HCT116 (cell line): ENCODE results near the gene ADAMTS13. TPM values are rescaled to one million over a fixed set of nuclear protein-coding genes. Genes with fewer than 3 reads are reported as not detected.

Source experiments
- ATAC-seq: fragments of 200-7000 bp; cut with Tn5 transposase; 2 replicates; pipeline ENCODE4 v1.9.1; 2020; ENCODE audit warnings: mild to moderate bottlenecking, moderate library complexity
- BruUV-seq: library from RNA; stranded (reverse); fragments of 400-500 nt; replicated peaks from 2 replicates; lab custom pipeline; 2021; lab: Mats Ljungman, UMichigan
- CTCF ChIA-PET: fragments of 300-600 bp; sonication (Branson Sonifier 250); formaldehyde crosslinking; loops from one replicate; lab custom pipeline; 2021; ENCODE audit warnings: antibody characterized with exemption; lab: Charles Lee
- POLR2A ChIA-PET: fragments of 300-600, 350-600 bp; sonication (Branson Sonifier 250); formaldehyde crosslinking; loops from one replicate; lab custom pipeline; 2021; ENCODE audit warnings: antibody characterized with exemption; lab: Charles Lee
- RAD21 ChIA-PET, 2 experiments: fragments of 300-600 bp; sonication (Branson Sonifier 250); formaldehyde crosslinking; loops; one replicate each; lab custom pipeline; 2023; ENCODE audit warnings: low total read pairs in 2 of 2; ENCODE audit not compliant: uncharacterized antibody in 2 of 2, unreplicated experiment in 2 of 2, low non-redundant PET in 1 of 2; lab: Charles Lee
- DNase-seq: peaks from one replicate; pipeline ENCODE4 v3.0.0-alpha.2; 2010; ENCODE audit warnings: low read depth, low spot score
- H2AFZ ChIP-seq: fragments of 200-600 bp; shearing (Covaris generic), sonication (generic); 2 replicates; pipeline ENCODE4 v1.6.1; 2017; ENCODE audit warnings: low read depth, mixed run types, mixed read lengths, antibody characterized with exemption, low read length; ENCODE audit not compliant: poor library complexity, severe bottlenecking
- H3K27ac ChIP-seq: 2 replicates; pipeline ENCODE4 v1.5.1; 2012; ENCODE audit warnings: low read depth, low read length
- H3K27me3 ChIP-seq: fragments of 200-600 bp; sonication (generic); 2 replicates; pipeline ENCODE4 v1.6.1; 2016; ENCODE audit warnings: mixed run types, low read length, mixed read lengths; ENCODE audit not compliant: insufficient read depth
- H3K36me3 ChIP-seq, 2 experiments: fragments of 200-500 bp in 1 of 2; fragments of 200-600 bp in 1 of 2; sonication (Bioruptor generic) in 1 of 2; sonication (generic) in 1 of 2; 2 replicates each; pipeline versions ENCODE4 v1.5.1 to v1.6.1; 2014 to 2016; ENCODE audit warnings: low read length in 2 of 2, inconsistent platforms in 1 of 2, mixed read lengths in 1 of 2, mixed run types in 1 of 2; ENCODE audit not compliant: insufficient read depth in 2 of 2, control insufficient read depth in 1 of 2
- H3K4me1 ChIP-seq, 2 experiments: fragments of 200-600 bp in 1 of 2; sonication (generic) in 1 of 2; 2 replicates each; pipeline versions ENCODE4 v1.5.1 to v1.6.1; 2012 to 2017; ENCODE audit warnings: low read length in 2 of 2, inconsistent platforms in 1 of 2, mild to moderate bottlenecking in 1 of 2, mixed read lengths in 1 of 2, mixed run types in 1 of 2, moderate library complexity in 1 of 2; ENCODE audit not compliant: insufficient read depth in 2 of 2, control insufficient read depth in 1 of 2
- H3K4me2 ChIP-seq: fragments of 200-600 bp; sonication (generic); 2 replicates; pipeline ENCODE4 v1.6.1; 2017; ENCODE audit warnings: mixed run types, low read length, mixed read lengths
- H3K4me3 ChIP-seq, 2 experiments: fragments of 200-600 bp in 1 of 2; sonication (generic) in 1 of 2; replicated peaks in 1 of 2; 2 replicates each; pipeline ENCODE4 v1.5.1; 2011 to 2016; ENCODE audit warnings: low read length in 2 of 2, control low read depth in 1 of 2, low read depth in 1 of 2, mild to moderate bottlenecking in 1 of 2, mixed read lengths in 1 of 2, mixed run types in 1 of 2
- H3K79me2 ChIP-seq: fragments of 200-600 bp; sonication (generic); 2 replicates; pipeline ENCODE4 v1.6.1; 2017; ENCODE audit warnings: mild to moderate bottlenecking, mixed run types, low read length, moderate library complexity, mixed read lengths; ENCODE audit not compliant: insufficient read depth
- H3K9ac ChIP-seq: fragments of 200-600 bp; sonication (generic); 2 replicates; pipeline ENCODE4 v1.6.1; 2016; ENCODE audit warnings: low read length, mixed read lengths
- H3K9me2 ChIP-seq: fragments of 200-600 bp; sonication (generic), shearing (Covaris generic); 2 replicates; pipeline ENCODE4 v1.6.1; 2017; ENCODE audit warnings: mixed run types, mild to moderate bottlenecking, moderate library complexity; ENCODE audit not compliant: insufficient read depth
- H3K9me3 ChIP-seq, 2 experiments: fragments of 200-500 bp in 1 of 2; fragments of 200-600 bp in 1 of 2; sonication (Bioruptor generic) in 1 of 2; sonication (generic) in 1 of 2; 2 replicates each; pipeline ENCODE4 v1.6.1; 2014 to 2017; ENCODE audit warnings: low read length in 2 of 2, mixed read lengths in 2 of 2, inconsistent platforms in 1 of 2, low read depth in 1 of 2, mild to moderate bottlenecking in 1 of 2, mixed run types in 1 of 2, moderate library complexity in 1 of 2; ENCODE audit not compliant: control insufficient read depth in 1 of 2, insufficient read depth in 1 of 2
- H4K20me1 ChIP-seq: fragments of 200-600 bp; sonication (generic), shearing (Covaris generic); 2 replicates; pipeline ENCODE4 v1.6.1; 2017; ENCODE audit warnings: mixed run types, mild to moderate bottlenecking, moderate library complexity; ENCODE audit not compliant: insufficient read depth
- CBX3 ChIP-seq: IDR thresholded peaks from 2 replicates; pipeline ENCODE4 v1.6.1; 2012; ENCODE audit warnings: low read depth
- CTCF ChIP-seq, 3 experiments: fragments of 200-600 bp in 1 of 3; sonication (generic) in 1 of 3; IDR thresholded peaks in 2 of 3; conservative IDR thresholded peaks in 1 of 3; 2 replicates each; pipeline ENCODE4 v1.5.1; 2012 to 2017; ENCODE audit warnings: low read depth in 2 of 3, low read length in 2 of 3, antibody characterized with exemption in 1 of 3, borderline replicate concordance in 1 of 3, control low read depth in 1 of 3, mild to moderate bottlenecking in 1 of 3, mixed read lengths in 1 of 3, mixed run types in 1 of 3, moderate library complexity in 1 of 3; ENCODE audit not compliant: insufficient read depth in 1 of 3
- EGR1 ChIP-seq: IDR thresholded peaks from 2 replicates; pipeline ENCODE4 v1.6.1; 2012; ENCODE audit warnings: low read depth
- ELF1 ChIP-seq: IDR thresholded peaks from 2 replicates; pipeline ENCODE4 v1.6.1; 2012; ENCODE audit warnings: low read depth, borderline replicate concordance
- EZH2 ChIP-seq: fragments of 200-600 bp; sonication (generic); IDR thresholded peaks from 2 replicates; pipeline ENCODE4 v1.6.1; 2017; ENCODE audit warnings: antibody characterized with exemption, mixed run types
- FOSL1 ChIP-seq: IDR thresholded peaks from 2 replicates; pipeline ENCODE4 v1.6.1; 2012; ENCODE audit warnings: low read depth
- JUND ChIP-seq: IDR thresholded peaks from 2 replicates; pipeline ENCODE4 v1.6.1; 2012
- POLR2A ChIP-seq: IDR thresholded peaks from 2 replicates; pipeline ENCODE4 v1.7.0; 2011; ENCODE audit warnings: borderline replicate concordance; ENCODE audit not compliant: insufficient read depth, insufficient read length; ENCODE audit errors: extremely low read depth
- POLR2AphosphoS5 ChIP-seq: IDR thresholded peaks from 2 replicates; pipeline ENCODE4 v1.6.1; 2011; ENCODE audit warnings: mild to moderate bottlenecking, low read depth, low read length, moderate library complexity
- RAD21 ChIP-seq: IDR thresholded peaks from 2 replicates; pipeline ENCODE4 v1.6.1; 2012; ENCODE audit warnings: low read depth, mild to moderate bottlenecking
- REST ChIP-seq: IDR thresholded peaks from 2 replicates; pipeline ENCODE4 v1.6.1; 2012; ENCODE audit warnings: low read depth
- SIN3A ChIP-seq: IDR thresholded peaks from 2 replicates; pipeline ENCODE4 v1.6.1; 2012; ENCODE audit warnings: low read depth
- SRF ChIP-seq: IDR thresholded peaks from 2 replicates; pipeline ENCODE4 v1.6.1; 2012; ENCODE audit warnings: low read depth
- TCF7L2 ChIP-seq: IDR thresholded peaks from 2 replicates; pipeline ENCODE4 v1.7.0; 2011; ENCODE audit warnings: borderline replicate concordance, inconsistent platforms; ENCODE audit not compliant: insufficient read depth, insufficient read length; ENCODE audit errors: extremely low read depth
- YY1 ChIP-seq: IDR thresholded peaks from 2 replicates; pipeline ENCODE4 v1.6.1; 2011; ENCODE audit warnings: low read length, low read depth, moderate library complexity, mild to moderate bottlenecking; ENCODE audit not compliant: insufficient replicate concordance; ENCODE audit errors: extremely low read depth
- ZNF274 ChIP-seq: fragments of 200-500 bp; sonication (Bioruptor generic); IDR thresholded peaks from 2 replicates; pipeline ENCODE4 v1.6.1; 2014; ENCODE audit warnings: mild to moderate bottlenecking, low read depth, low read length, inconsistent platforms
- intact Hi-C: fragments of 100-400 bp; cut with micrococcal nuclease; formaldehyde crosslinking; loops from 2 replicates; pipeline ENCODE4 v1.10.0; 2022
- total RNA-seq: library from RNA; stranded (reverse); gene quantifications from one replicate; pipeline ENCODE4 v1.2.1, GENCODE V29; 2021; ENCODE audit not compliant: unreplicated experiment
- TF ChIP-seq, protein P1 (sequence below): IDR thresholded peaks from 2 replicates; pipeline ENCODE4 v1.6.1; 2011; ENCODE audit warnings: mild to moderate bottlenecking, low read length, moderate library complexity; ENCODE audit not compliant: insufficient replicate concordance; ENCODE audit errors: extremely low read depth

Gene ADAMTS13
- total RNA-seq, 1 experiment from 2014 or later: 9.2 TPM

- CTCF ChIA-PET: no interaction called here
Observed at GRCh38 chr9:133489253-133490190, 67.4 kb downstream of the ADAMTS13 start.

More at GRCh38 chr9:133489253-133490190, 67.4 kb downstream of the ADAMTS13 start:
- Histone ChIP-seq H3K36me3 (no peaks in the 10 kb centered on the region), H3K27me3 (no peaks in the 10 kb centered on the region), H3K4me3 (no peak overlapping the region), H3K9me2 (no peaks in the 10 kb centered on the region), H4K20me1 (no peaks in the 10 kb centered on the region), H3K79me2 (no peaks in the 10 kb centered on the region), H3K4me1 (peaks cover 15 to 21% of the 10 kb centered on the region in 2 experiments; a peak in 3 of 4 replicates), H3K4me2 (no peak overlapping the region), H3K27ac (no peak overlapping the region), H3K9ac (no peak overlapping the region), H2AFZ (no peak overlapping the region), H3K9me3 (no peaks in the 10 kb centered on the region)
- intact Hi-C loops: loop anchor here (5.0 kb wide), 2 partner anchors 132 to 152 kb away; partner anchors contain the start of genes SURF1, SURF2 and SURF6
- RAD21 ChIA-PET: no interaction called here
- POLR2A ChIA-PET: no interaction called here
- TF ChIP-seq CBX3 (no peak), POLR2A (no peak), EZH2 (no peak), EGR1 (no peak), TCF7L2 (no peak), YY1 (no peak), JUND (no peak), ZNF274 (no peak), SRF (no peak), POLR2AphosphoS5 (no peak), RAD21 (no peak), REST (no peak), ELF1 (no peak), SIN3A (no peak), FOSL1 (no peak), CTCF (IDR thresholded peaks at IDR 0.05 in 2 of 3, conservative IDR thresholded peaks at IDR 0.05 in 1 of 3; ENCODE audit: borderline replicate concordance in 1 of 3, insufficient read depth in 1 of 3, low read depth in 2 of 3, low read length in 2 of 3) (no peak)
- TF ChIP-seq, protein P1, sequence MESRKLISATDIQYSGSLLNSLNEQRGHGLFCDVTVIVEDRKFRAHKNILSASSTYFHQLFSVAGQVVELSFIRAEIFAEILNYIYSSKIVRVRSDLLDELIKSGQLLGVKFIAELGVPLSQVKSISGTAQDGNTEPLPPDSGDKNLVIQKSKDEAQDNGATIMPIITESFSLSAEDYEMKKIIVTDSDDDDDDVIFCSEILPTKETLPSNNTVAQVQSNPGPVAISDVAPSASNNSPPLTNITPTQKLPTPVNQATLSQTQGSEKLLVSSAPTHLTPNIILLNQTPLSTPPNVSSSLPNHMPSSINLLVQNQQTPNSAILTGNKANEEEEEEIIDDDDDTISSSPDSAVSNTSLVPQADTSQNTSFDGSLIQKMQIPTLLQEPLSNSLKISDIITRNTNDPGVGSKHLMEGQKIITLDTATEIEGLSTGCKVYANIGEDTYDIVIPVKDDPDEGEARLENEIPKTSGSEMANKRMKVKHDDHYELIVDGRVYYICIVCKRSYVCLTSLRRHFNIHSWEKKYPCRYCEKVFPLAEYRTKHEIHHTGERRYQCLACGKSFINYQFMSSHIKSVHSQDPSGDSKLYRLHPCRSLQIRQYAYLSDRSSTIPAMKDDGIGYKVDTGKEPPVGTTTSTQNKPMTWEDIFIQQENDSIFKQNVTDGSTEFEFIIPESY: no peak
- ATAC-seq: no peak
- BruUV-seq: no TSS peak
- no peak for DNase-seq
